DOHH2 (cell line): Measurements from ENCODE around the gene SMYD2.
"Not testable (repeated sequence)": the region's sequence is repeated elsewhere in the genome, so short reads cannot be mapped to it uniquely, and the experiment has no call there.

ENCODE experiments used
- H3F3A ChIP-seq: fragments of 200-600 bp; sonication (generic), shearing (Covaris generic); 2 replicates; pipeline ENCODE4 v1.6.0; 2016; ENCODE audit warnings: antibody characterized with exemption, mild to moderate bottlenecking; ENCODE audit not compliant: control insufficient read depth, insufficient read depth
- H3K27ac ChIP-seq: fragments of 200-600 bp; sonication (generic); 2 replicates; pipeline ENCODE4 v1.5.1; 2014; ENCODE audit warnings: low read depth, mild to moderate bottlenecking, low read length, moderate library complexity
- H3K27me3 ChIP-seq: fragments of 200-600 bp; sonication (generic); 2 replicates; pipeline ENCODE4 v1.6.1; 2014; ENCODE audit warnings: mild to moderate bottlenecking, low read length, mixed read lengths; ENCODE audit not compliant: control insufficient read depth
- H3K36me3 ChIP-seq: fragments of 200-600 bp; sonication (generic); 2 replicates; pipeline ENCODE4 v1.6.1; 2014; ENCODE audit warnings: mild to moderate bottlenecking, low read length, moderate library complexity, mixed read lengths; ENCODE audit not compliant: control insufficient read depth
- H3K4me1 ChIP-seq: fragments of 200-600 bp; sonication (generic); 2 replicates; pipeline ENCODE4 v1.6.1; 2014; ENCODE audit warnings: mild to moderate bottlenecking, low read length, mixed read lengths; ENCODE audit not compliant: control insufficient read depth
- H3K4me2 ChIP-seq: fragments of 200-600 bp; sonication (generic); 2 replicates; pipeline ENCODE4 v1.6.0; 2014; ENCODE audit warnings: mild to moderate bottlenecking, low read length, moderate library complexity
- H3K4me3 ChIP-seq: fragments of 200-600 bp; sonication (generic); 2 replicates; pipeline ENCODE4 v1.5.1; 2014; ENCODE audit warnings: mild to moderate bottlenecking, low read length, mixed read lengths
- H3K79me2 ChIP-seq: fragments of 200-600 bp; sonication (generic); 2 replicates; pipeline ENCODE4 v1.6.1; 2014; ENCODE audit warnings: mild to moderate bottlenecking, low read length, mixed read lengths; ENCODE audit not compliant: control insufficient read depth
- H3K9me2 ChIP-seq: fragments of 200-600 bp; sonication (generic); replicated peaks from 2 replicates; pipeline ENCODE4 v1.6.1; 2014; ENCODE audit warnings: mild to moderate bottlenecking, low read length, mixed read lengths; ENCODE audit not compliant: control insufficient read depth
- H3K9me3 ChIP-seq: fragments of 200-600 bp; sonication (generic); 2 replicates; pipeline ENCODE4 v1.6.1; 2014; ENCODE audit warnings: antibody characterized with exemption, low read length, mixed read lengths; ENCODE audit not compliant: control insufficient read depth, insufficient read depth
- H4K20me1 ChIP-seq: fragments of 200-600 bp; sonication (generic); 2 replicates; pipeline ENCODE4 v1.6.0; 2014; ENCODE audit warnings: low read depth, mild to moderate bottlenecking, antibody characterized with exemption, low read length, moderate library complexity; ENCODE audit not compliant: control insufficient read depth, insufficient read depth
- EZH2phosphoT487 ChIP-seq: fragments of 200-600 bp; sonication (generic); IDR thresholded peaks from 2 replicates; pipeline ENCODE4 v1.6.1; 2017; ENCODE audit warnings: borderline replicate concordance, mild to moderate bottlenecking, antibody characterized with exemption, low read length, moderate library complexity, mixed read lengths
- TF ChIP-seq, protein P1 (sequence below): fragments of 200-600 bp; sonication (generic); IDR thresholded peaks from one replicate; pipeline ENCODE4 v1.5.1; 2014; ENCODE audit warnings: antibody characterized with exemption, mild to moderate bottlenecking, low read depth, low read length; ENCODE audit not compliant: poor library complexity, severe bottlenecking

The SMYD2 gene

DNA sequence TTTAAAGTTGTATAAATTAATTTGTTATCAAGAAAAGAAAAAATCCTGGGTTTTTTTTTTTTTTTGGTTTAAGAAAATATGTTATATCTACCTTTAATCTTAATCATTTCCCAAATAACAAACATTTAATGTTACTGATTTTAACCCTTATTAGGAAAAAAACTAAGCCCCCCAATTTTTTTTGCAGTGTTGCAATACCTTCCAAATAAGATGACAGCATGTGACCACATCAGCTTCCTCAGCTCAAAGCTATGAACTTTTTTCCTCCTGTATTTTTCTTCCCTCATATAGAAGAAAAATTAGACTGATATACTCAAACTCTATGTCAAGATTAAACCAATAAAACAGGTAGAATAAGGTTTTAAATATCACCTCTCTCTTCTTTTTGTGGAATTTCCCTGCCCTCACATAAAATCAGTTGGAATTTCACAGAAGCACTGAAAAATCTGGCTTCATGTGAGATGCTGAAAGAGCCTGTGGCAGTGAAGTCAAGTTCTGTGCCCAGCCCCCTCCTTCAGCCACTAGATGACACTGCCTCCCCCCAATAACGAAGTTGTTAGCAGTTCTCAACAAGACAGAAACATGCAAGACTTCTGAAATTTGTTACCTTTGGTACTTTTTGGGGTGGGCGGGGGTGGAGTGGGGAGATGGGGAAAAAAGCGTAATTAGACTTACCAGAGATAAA, 9.6 kb upstream of the SMYD2 start:
- H3F3A ChIP-seq, result no peaks in the 10 kb centered on the region
- H3K9me3 ChIP-seq, result no peaks in the 10 kb centered on the region
- TF ChIP-seq EZH2phosphoT487, result no peak
- TF ChIP-seq, protein P1, sequence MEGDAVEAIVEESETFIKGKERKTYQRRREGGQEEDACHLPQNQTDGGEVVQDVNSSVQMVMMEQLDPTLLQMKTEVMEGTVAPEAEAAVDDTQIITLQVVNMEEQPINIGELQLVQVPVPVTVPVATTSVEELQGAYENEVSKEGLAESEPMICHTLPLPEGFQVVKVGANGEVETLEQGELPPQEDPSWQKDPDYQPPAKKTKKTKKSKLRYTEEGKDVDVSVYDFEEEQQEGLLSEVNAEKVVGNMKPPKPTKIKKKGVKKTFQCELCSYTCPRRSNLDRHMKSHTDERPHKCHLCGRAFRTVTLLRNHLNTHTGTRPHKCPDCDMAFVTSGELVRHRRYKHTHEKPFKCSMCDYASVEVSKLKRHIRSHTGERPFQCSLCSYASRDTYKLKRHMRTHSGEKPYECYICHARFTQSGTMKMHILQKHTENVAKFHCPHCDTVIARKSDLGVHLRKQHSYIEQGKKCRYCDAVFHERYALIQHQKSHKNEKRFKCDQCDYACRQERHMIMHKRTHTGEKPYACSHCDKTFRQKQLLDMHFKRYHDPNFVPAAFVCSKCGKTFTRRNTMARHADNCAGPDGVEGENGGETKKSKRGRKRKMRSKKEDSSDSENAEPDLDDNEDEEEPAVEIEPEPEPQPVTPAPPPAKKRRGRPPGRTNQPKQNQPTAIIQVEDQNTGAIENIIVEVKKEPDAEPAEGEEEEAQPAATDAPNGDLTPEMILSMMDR, result no peak
- H3K4me2 ChIP-seq, result no peak overlapping the region
- peaks cover 29% of the 10 kb centered on the region for H3K27me3 ChIP-seq
- no peaks in the 10 kb centered on the region for H3K79me2 ChIP-seq
- no peaks in the 10 kb centered on the region for H4K20me1 ChIP-seq
- H3K36me3 ChIP-seq, result no peaks in the 10 kb centered on the region
- no peak overlapping the region for H3K27ac ChIP-seq
- no peaks in the 10 kb centered on the region for H3K9me2 ChIP-seq
- no peak overlapping the region for H3K4me3 ChIP-seq
- no peaks in the 10 kb centered on the region for H3K4me1 ChIP-seq

DNA sequence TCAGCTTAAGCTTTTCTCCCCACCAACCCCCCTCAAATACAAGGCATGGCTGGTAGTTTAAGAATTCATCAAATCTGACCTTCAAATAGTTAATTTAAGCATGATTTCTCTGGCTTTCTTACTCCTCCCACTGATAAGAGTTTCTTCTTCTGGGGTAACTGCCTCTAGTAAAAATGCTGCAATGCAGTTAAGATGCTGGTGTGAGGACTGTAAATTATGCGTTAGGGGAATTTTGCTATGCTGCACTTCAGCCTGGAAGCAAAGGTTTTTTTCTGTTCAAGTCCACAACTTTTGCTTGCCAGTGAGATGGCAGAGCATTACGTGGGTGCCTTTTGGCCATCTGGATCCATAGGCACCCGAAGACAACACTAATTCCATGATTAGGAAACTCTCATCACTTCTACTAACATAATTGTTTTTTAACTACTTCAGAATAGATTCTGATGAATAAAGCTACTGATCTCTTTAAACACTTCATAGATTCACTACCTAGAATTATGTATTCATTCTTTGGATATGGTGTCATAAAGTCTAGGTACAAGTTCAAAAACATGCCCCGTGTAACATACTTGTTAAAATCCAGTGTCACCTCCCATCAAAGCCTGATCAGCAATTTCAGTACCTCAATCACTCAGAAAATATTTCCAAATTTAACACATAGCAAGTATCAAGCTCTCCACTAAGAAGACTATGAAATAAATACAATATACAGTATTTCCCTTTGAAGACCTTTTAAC, 8.8 kb upstream of the SMYD2 start:
- no peak overlapping the region for H3K4me2 ChIP-seq
- no peak for TF ChIP-seq EZH2phosphoT487
- TF ChIP-seq, protein P1, result no peak
- H3K79me2 ChIP-seq, result no peaks in the 10 kb centered on the region
- H3K27ac ChIP-seq, result no peak overlapping the region
- H3K9me3 ChIP-seq, result no peaks in the 10 kb centered on the region
- peaks cover 29% of the 10 kb centered on the region for H3K27me3 ChIP-seq
- no peaks in the 10 kb centered on the region for H3F3A ChIP-seq
- H3K4me1 ChIP-seq, result no peaks in the 10 kb centered on the region
- H3K4me3 ChIP-seq, result no peak overlapping the region
- H3K36me3 ChIP-seq, result no peaks in the 10 kb centered on the region
- no peaks in the 10 kb centered on the region for H3K9me2 ChIP-seq
- H4K20me1 ChIP-seq, result no peaks in the 10 kb centered on the region

DNA sequence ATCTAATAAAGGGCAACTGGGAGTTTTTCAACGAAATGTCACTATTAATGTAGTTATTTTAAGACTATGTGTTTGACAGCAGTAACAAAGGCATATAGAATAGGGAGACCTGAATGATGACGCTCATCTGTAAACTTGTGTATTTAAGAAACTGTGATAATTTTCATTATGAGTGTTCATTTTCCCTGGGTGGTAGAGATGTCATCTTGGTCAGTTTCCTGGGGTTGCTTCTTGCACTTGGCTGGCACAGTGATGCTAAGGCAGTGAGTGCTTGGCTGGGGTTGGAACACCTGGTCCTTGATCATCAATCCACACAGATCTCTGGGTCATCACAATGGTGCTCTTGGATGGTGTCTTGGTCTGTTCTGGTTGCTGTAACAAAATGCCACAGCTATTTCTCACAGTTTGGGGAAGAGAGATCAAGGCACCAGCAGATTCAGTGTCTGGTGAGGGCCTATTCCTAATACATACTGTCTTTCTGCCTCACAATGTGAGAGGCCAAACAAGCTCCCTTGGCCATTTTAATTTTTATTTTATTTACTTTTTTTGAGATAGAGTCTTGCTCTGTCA, 7.9 kb upstream of the SMYD2 start:
- Histone ChIP-seq H3K27me3 (peaks cover 25% of the 10 kb centered on the region), H3K9me3 (no peaks in the 10 kb centered on the region), H4K20me1 (no peaks in the 10 kb centered on the region), H3K36me3 (no peaks in the 10 kb centered on the region), H3K4me1 (no peaks in the 10 kb centered on the region), H3K4me3 (no peak overlapping the region), H3F3A (0 out of 2 replicates have a peak, but pooled peaks cover 2% of the 10 kb centered on the region), H3K27ac (no peak overlapping the region), H3K4me2 (no peak overlapping the region), H3K79me2 (no peaks in the 10 kb centered on the region), H3K9me2 (no peaks in the 10 kb centered on the region)
- TF ChIP-seq, protein P1, result no peak
- TF ChIP-seq EZH2phosphoT487, result no peak

DNA sequence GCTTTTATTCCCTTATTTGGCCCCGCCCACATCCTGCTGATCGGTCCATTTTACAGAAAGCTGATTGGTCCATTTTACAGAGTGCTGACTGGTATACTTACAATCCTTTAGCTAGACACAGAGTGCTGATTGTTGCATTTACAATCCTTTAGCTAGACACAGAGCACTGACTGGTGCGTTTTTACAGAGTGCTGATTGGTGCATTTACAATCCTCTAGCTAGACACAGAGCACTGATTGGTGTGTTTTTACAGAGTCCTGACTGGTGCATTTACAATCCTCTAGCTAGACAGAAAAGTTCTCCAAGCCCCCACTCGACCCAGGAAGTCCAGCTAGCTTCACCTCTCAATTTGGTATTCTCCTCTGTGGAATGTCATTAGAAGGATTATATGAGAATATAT, 5.3 kb upstream of the SMYD2 start:
- H4K20me1 ChIP-seq, H3K4me1 ChIP-seq: not testable (repeated sequence)
- peaks cover 15% of the 10 kb centered on the region; the same call in 1 of the 2 replicates for H3K27me3 ChIP-seq

More for the DNA sequence above, 5.3 kb upstream of the SMYD2 start:
- H3K36me3 ChIP-seq, H3K79me2 ChIP-seq, H3K27ac ChIP-seq, H3F3A ChIP-seq, H3K9me3 ChIP-seq, H3K4me2 ChIP-seq, H3K9me2 ChIP-seq, H3K4me3 ChIP-seq: not testable (repeated sequence)
